CD4-positive, alpha-beta memory T cell (primary cell): ENCODE data around the gene MYOM1. TPM values are rescaled to one million over a fixed set of nuclear protein-coding genes. Genes with fewer than 3 reads are reported as not detected.

Experiments
- CTCF ChIA-PET: fragments of 350-600 bp; sonication (Branson Sonifier 250); formaldehyde crosslinking; loops from one replicate; lab custom pipeline; 2021; ENCODE audit warnings: inconsistent platforms; ENCODE audit not compliant: partially characterized antibody; lab: Charles Lee
- POLR2A ChIA-PET: fragments of 350-600 bp; sonication (Branson Sonifier 250); formaldehyde crosslinking; loops from one replicate; lab custom pipeline; 2021; ENCODE audit not compliant: partially characterized antibody; lab: Charles Lee
- DNase-seq, 5 donors: peaks; one replicate each; pipeline versions ENCODE4 v3.0.0 to v3.0.0-alpha.2; 2020 to 2022; ENCODE audit warnings: mixed read lengths in 1 of 5
- H3K27ac ChIP-seq: one replicate; pipeline ENCODE4 v1.7.0; 2013; ENCODE audit warnings: low read depth, low read length
- H3K27me3 ChIP-seq: 2 replicates; pipeline ENCODE4 v1.7.0; 2013; ENCODE audit warnings: mild to moderate bottlenecking, low read length, moderate library complexity; ENCODE audit not compliant: insufficient read depth
- H3K36me3 ChIP-seq: 2 replicates; pipeline ENCODE4 v1.7.0; 2013; ENCODE audit warnings: mild to moderate bottlenecking, low read length, moderate library complexity; ENCODE audit not compliant: insufficient read depth
- H3K4me1 ChIP-seq: 2 replicates; pipeline ENCODE4 v1.7.0; 2013; ENCODE audit warnings: mild to moderate bottlenecking, low read length, moderate library complexity; ENCODE audit not compliant: insufficient read depth
- H3K4me3 ChIP-seq, 2 donors: one replicate each; pipeline ENCODE4 v1.7.0; 2013; ENCODE audit warnings: low read length in 2 of 2, mild to moderate bottlenecking in 1 of 2
- H3K9me3 ChIP-seq, 2 donors: one replicate each; pipeline ENCODE4 v1.7.0; 2013; ENCODE audit warnings: low read length in 2 of 2, control low read depth in 1 of 2; ENCODE audit not compliant: control insufficient read depth in 1 of 2
- H3K27ac Mint-ChIP-seq, 7 donors: one replicate each; pipeline ENCODE4 v1.8.0; 2020 to 2021; ENCODE audit warnings: mixed read lengths in 7 of 7, mild to moderate bottlenecking in 6 of 7, inconsistent platforms in 3 of 7, moderate library complexity in 3 of 7
- H3K27me3 Mint-ChIP-seq, 2 donors: one replicate each; pipeline ENCODE4 v1.8.0; 2020 to 2021; ENCODE audit warnings: mixed read lengths in 2 of 2
- H3K36me3 Mint-ChIP-seq, 2 donors: one replicate each; pipeline ENCODE4 v1.8.0; 2020 to 2021; ENCODE audit warnings: mixed read lengths in 2 of 2, inconsistent platforms in 1 of 2, mild to moderate bottlenecking in 1 of 2
- H3K4me1 Mint-ChIP-seq, 4 donors: one replicate each; pipeline ENCODE4 v1.8.0; 2020 to 2021; ENCODE audit warnings: mixed read lengths in 4 of 4, mild to moderate bottlenecking in 1 of 4
- H3K4me3 Mint-ChIP-seq, 8 donors: one replicate each; pipeline ENCODE4 v1.8.0; 2020 to 2021; ENCODE audit warnings: mixed read lengths in 8 of 8, mild to moderate bottlenecking in 7 of 8, moderate library complexity in 6 of 8, inconsistent platforms in 3 of 8
- H3K9me3 Mint-ChIP-seq, 8 donors: one replicate each; pipeline ENCODE4 v1.8.0; 2020 to 2021; ENCODE audit warnings: mixed read lengths in 8 of 8, mild to moderate bottlenecking in 5 of 8, inconsistent platforms in 3 of 8, moderate library complexity in 1 of 8
- intact Hi-C: fragments of 100-400 bp; cut with micrococcal nuclease; formaldehyde crosslinking; loops from one replicate; pipeline ENCODE4 v1.15.1; 2023
- polyA plus RNA-seq, 2 donors: library from polyadenylated mRNA; unstranded; fragments of 300-500 nt; fragmentation: Illumina TruSeq; gene quantifications; one replicate each; pipeline ENCODE4 v1.2.3, GENCODE V29; 2021
- total RNA-seq, 2 experiments: library from RNA; stranded (reverse); gene quantifications; one replicate each; pipeline ENCODE4 v1.2.3, GENCODE V29; 2021

MYOM1 gene
- total and polyA plus RNA-seq, 4 experiments from 2014 or later = 0.09 to 4.2 (median 1.8) TPM

DNA sequence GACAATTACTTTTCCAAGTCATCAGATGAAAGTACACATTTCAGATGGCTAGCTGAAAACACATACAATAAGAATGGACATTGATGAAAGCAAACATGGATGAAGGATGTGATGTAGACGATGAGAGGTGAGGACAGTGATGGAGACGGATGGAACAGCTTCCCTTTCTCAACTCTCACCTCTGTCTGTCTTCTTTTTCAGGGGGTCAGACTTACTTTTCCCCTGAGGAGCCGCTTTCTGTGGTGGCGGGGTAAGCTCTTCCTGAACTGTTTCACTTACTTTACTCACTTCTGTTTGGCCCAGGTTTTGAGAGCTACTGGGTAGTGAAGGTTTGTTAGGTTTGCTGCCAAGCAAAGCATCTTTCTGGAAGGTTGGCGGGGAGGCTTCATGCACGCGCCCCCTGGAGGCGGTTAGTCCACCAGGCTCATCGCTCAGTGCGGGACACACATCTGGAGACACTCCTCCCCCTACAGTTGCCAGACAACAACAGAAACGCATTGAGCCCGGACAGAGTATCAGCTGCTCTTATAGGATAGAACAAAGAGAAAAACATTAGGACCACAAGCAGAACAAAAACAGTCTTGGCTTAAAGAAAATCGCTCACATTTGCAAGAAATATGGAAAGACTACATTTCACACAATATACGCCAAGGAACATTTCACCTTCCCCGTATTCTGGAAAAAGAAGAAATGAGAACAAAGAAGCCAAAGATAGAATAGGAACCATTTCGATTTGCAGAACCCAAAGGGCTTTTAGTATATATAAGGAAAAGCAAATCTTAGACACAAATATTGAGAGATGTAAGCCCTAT lies 90.5 kb downstream of the MYOM1 start:
- CTCF ChIA-PET = interaction anchor here (0.6 to 9.0 kb wide), 58 partner anchors 9 to 537 kb away, joined by 3 to 291 read pairs (median 5); partner anchors contain the start of genes MYL12A and MYL12B
- intact Hi-C loops = loop anchor here (1.0 kb wide), 3 partner anchors 66 to 197 kb away; no protein-coding TSS in a partner anchor
- POLR2A ChIA-PET = interaction anchor here (0.7 to 3.7 kb wide), 5 partner anchors 32 to 149 kb away, joined by 3 to 24 read pairs (median 10); partner anchors contain the start of gene MYL12A
- Histone ChIP-seq H3K27ac (no peak overlapping the region), H3K4me1 (peaks cover 7% of the 10 kb centered on the region), H3K27me3 (no peaks in the 10 kb centered on the region), H3K9me3 (no peaks in the 10 kb centered on the region), H3K36me3 (no peaks in the 10 kb centered on the region), H3K4me3 (no peak overlapping the region)
- Mint-ChIP-seq H3K27me3 (no peaks in the 10 kb centered on the region), H3K27ac (peak overlapping the region in 5 of 7 donors; percentile 0 to 64 (median 32)), H3K4me3 (peak overlapping the region in 2 of 8 donors; percentile 35 to 57), H3K36me3 (peaks cover 0 to 13% of the 10 kb centered on the region in 2 donors), H3K4me1 (peaks cover 4 to 11% (median 9%) of the 10 kb centered on the region in 4 donors), H3K9me3 (peaks cover 0 to 6% (median 0%) of the 10 kb centered on the region in 8 donors)
- DNase-seq = peak; percentile 71 to 78 (median 76)

GRCh38 chr18:3126457-3127097 lies 93.2 kb downstream of the MYOM1 start:
- H3K27me3 ChIP-seq = no peaks in the 10 kb centered on the region
- peaks cover 7% of the 10 kb centered on the region for H3K4me1 ChIP-seq
- Mint-ChIP-seq H3K36me3 (peaks cover 0 to 13% of the 10 kb centered on the region in 2 donors), H3K4me3 (no peak overlapping the region), H3K27ac (no peak overlapping the region), H3K27me3 (no peaks in the 10 kb centered on the region), H3K4me1 (peaks cover 4 to 11% (median 9%) of the 10 kb centered on the region in 4 donors), H3K9me3 (peaks cover 0 to 6% (median 0%) of the 10 kb centered on the region in 8 donors)
- no peaks in the 10 kb centered on the region for H3K36me3 ChIP-seq
- ChIA-PET CTCF (interaction anchor here (0.8 to 9.0 kb wide), 7 partner anchors 9 to 193 kb away, joined by 3 to 291 read pairs (median 44); no protein-coding TSS in a partner anchor), POLR2A (interaction anchor here (1.5 kb wide), 1 partner anchor 132 kb away, joined by 9 read pairs; no protein-coding TSS in a partner anchor)
- H3K27ac ChIP-seq = no peak overlapping the region
- no peak overlapping the region for H3K4me3 ChIP-seq
- no peak for DNase-seq
- H3K9me3 ChIP-seq = no peaks in the 10 kb centered on the region
- intact Hi-C loops = no loop called here

GRCh38 chr18:3124822-3125221 lies 94.9 kb downstream of the MYOM1 start:
- Histone ChIP-seq H3K4me3 (no peak overlapping the region), H3K36me3 (no peaks in the 10 kb centered on the region), H3K27ac (no peak overlapping the region), H3K27me3 (no peaks in the 10 kb centered on the region), H3K4me1 (peaks cover 7% of the 10 kb centered on the region), H3K9me3 (no peaks in the 10 kb centered on the region)
- no peak overlapping the region for H3K27ac Mint-ChIP-seq
- H3K9me3 Mint-ChIP-seq = peaks cover 0 to 6% (median 0%) of the 10 kb centered on the region in 8 donors
- intact Hi-C loops = no loop called here
- H3K4me3 Mint-ChIP-seq = no peak overlapping the region
- POLR2A ChIA-PET = interaction anchor here (0.5 to 1.6 kb wide), 3 partner anchors 56 to 130 kb away, joined by 3 to 4 read pairs (median 3); no protein-coding TSS in a partner anchor
- peaks cover 0 to 13% of the 10 kb centered on the region in 2 donors for H3K36me3 Mint-ChIP-seq
- peaks cover 4 to 11% (median 9%) of the 10 kb centered on the region in 4 donors for H3K4me1 Mint-ChIP-seq
- CTCF ChIA-PET = interaction anchor here (1.1 to 9.0 kb wide), 3 partner anchors 10 to 129 kb away, joined by 3 to 291 read pairs (median 3); no protein-coding TSS in a partner anchor
- no peaks in the 10 kb centered on the region for H3K27me3 Mint-ChIP-seq
- DNase-seq = no peak

GRCh38 chr18:3122851-3123250 lies 96.9 kb downstream of the MYOM1 start:
- H3K4me1 ChIP-seq = no peaks in the 10 kb centered on the region
- Mint-ChIP-seq H3K36me3 (peaks cover 0 to 18% of the 10 kb centered on the region in 2 donors), H3K27ac (no peak overlapping the region), H3K9me3 (peaks cover 0 to 6% (median 0%) of the 10 kb centered on the region in 8 donors), H3K4me1 (no peaks in the 10 kb centered on the region), H3K27me3 (no peaks in the 10 kb centered on the region), H3K4me3 (no peak overlapping the region)
- intact Hi-C loops = no loop called here
- no peaks in the 10 kb centered on the region for H3K36me3 ChIP-seq
- no peaks in the 10 kb centered on the region for H3K9me3 ChIP-seq
- POLR2A ChIA-PET = no interaction called here
- no peaks in the 10 kb centered on the region for H3K27me3 ChIP-seq
- H3K4me3 ChIP-seq = no peak overlapping the region
- DNase-seq = no peak
- CTCF ChIA-PET = no interaction called here
- H3K27ac ChIP-seq = no peak overlapping the region

DNA sequence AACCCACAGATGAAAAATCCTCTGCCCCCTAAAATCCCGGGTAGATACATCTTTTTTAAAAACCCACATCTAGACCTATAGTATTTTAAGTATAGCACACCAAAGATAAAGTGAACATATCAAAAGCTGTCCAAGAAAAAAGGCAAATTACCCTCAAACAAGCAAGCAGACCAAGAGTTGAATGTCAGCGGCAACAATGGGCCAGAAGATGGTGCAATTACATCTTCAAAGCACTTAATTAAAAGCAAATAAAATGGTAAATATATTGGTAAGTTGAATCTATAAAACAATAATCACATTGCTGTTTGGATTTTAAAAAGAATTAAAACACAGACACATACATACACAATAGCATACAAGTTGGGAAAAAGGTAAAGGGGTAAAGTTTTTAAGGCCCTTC lies 98.5 kb downstream of the MYOM1 start:
- intact Hi-C loops = no loop called here
- Mint-ChIP-seq H3K27me3 (no peaks in the 10 kb centered on the region), H3K4me3 (no peak overlapping the region), H3K27ac (no peak overlapping the region), H3K4me1 (no peaks in the 10 kb centered on the region), H3K36me3 (peaks cover 0 to 12% of the 10 kb centered on the region in 2 donors), H3K9me3 (peaks cover 0 to 6% (median 0%) of the 10 kb centered on the region in 8 donors)
- Histone ChIP-seq H3K36me3 (no peaks in the 10 kb centered on the region), H3K4me3 (no peak overlapping the region), H3K27me3 (no peaks in the 10 kb centered on the region), H3K27ac (no peak overlapping the region), H3K4me1 (no peaks in the 10 kb centered on the region), H3K9me3 (no peaks in the 10 kb centered on the region)
- ChIA-PET CTCF (no interaction called here), POLR2A (no interaction called here)
- no peak for DNase-seq

GRCh38 chr18:3120356-3120755 lies 99.4 kb downstream of the MYOM1 start:
- ChIA-PET CTCF (interaction anchor here (6.7 kb wide), 1 partner anchor 8 kb away, joined by 61 read pairs; no protein-coding TSS in a partner anchor), POLR2A (no interaction called here)
- H3K4me1 ChIP-seq = no peaks in the 10 kb centered on the region
- Mint-ChIP-seq H3K4me1 (no peaks in the 10 kb centered on the region), H3K27me3 (no peaks in the 10 kb centered on the region), H3K27ac (no peak overlapping the region), H3K4me3 (no peak overlapping the region), H3K36me3 (peaks cover 0 to 12% of the 10 kb centered on the region in 2 donors), H3K9me3 (peaks cover 0 to 6% (median 0%) of the 10 kb centered on the region in 8 donors)
- intact Hi-C loops = no loop called here
- no peaks in the 10 kb centered on the region for H3K9me3 ChIP-seq
- H3K36me3 ChIP-seq = no peaks in the 10 kb centered on the region
- no peak for DNase-seq
- H3K27me3 ChIP-seq = no peaks in the 10 kb centered on the region
- H3K4me3 ChIP-seq = no peak overlapping the region
- H3K27ac ChIP-seq = no peak overlapping the region
